ENCODE measurements around the gene MMP8. TPM values are rescaled to one million over a fixed set of nuclear protein-coding genes. Genes with fewer than 3 reads are reported as not detected.

Gene MMP8
- total RNA-seq, 1 experiment from 2014 or later, result not detected

GRCh38 chr11:102676084-102676483, 48.7 kb downstream of the MMP8 start (continued):
- TF ChIP-seq ATF3 (IDR thresholded peaks at IDR 0.05) (no peak), ZNF274 (IDR thresholded peaks at IDR 0.05; ENCODE audit: low read depth, low read length) (no peak), SIN3A (IDR thresholded peaks at IDR 0.05; ENCODE audit: low read depth) (no peak), FOSL1 (IDR thresholded peaks at IDR 0.05; ENCODE audit: low read depth) (no peak), EZH2 (IDR thresholded peaks at IDR 0.05) (no peak)

DNA sequence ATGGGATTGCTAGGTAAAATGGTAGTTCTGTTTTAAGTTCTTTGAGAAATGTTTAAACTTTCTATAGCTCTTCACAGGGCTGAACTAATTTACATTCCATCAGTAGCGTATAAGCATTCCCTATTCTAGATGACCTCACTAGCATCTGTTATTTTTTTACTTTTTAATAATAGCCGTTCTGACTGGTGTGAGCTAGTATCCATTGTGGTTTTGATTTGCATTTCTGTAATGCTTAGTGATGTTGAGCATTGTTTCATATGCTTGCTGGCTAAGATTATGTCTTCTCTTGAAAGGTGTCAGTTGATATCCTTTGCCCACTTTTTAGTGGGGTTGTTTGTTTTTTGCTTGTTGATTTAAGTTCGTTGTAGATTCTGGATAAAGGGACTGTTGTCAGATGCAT, 55.1 kb downstream of the MMP8 start:
- H3K4me2 ChIP-seq (ENCODE audit: low read length), result no peak overlapping the region
- DNase-seq (ENCODE audit: low read depth, low spot score), result no peak
- no peaks in the 10 kb centered on the region for H3K9me3 ChIP-seq (ENCODE audit: control insufficient read depth in 1 of 2, insufficient read depth in 1 of 2, low read depth in 1 of 2, low read length in 2 of 2)
- no peaks in the 10 kb centered on the region for H3K27me3 ChIP-seq (ENCODE audit: insufficient read depth, low read length)
- peaks cover 0 to 6% of the 10 kb centered on the region in 2 experiments; a peak in 1 of 4 replicates for H3K4me1 ChIP-seq (ENCODE audit: control insufficient read depth in 1 of 2, insufficient read depth in 2 of 2, low read length in 2 of 2)
- H3K36me3 ChIP-seq (ENCODE audit: control insufficient read depth in 1 of 2, insufficient read depth in 2 of 2, low read length in 2 of 2), result no peaks in the 10 kb centered on the region
- H3K9me2 ChIP-seq (ENCODE audit: insufficient read depth), result no peaks in the 10 kb centered on the region
- ChIA-PET POLR2A (no interaction called here), CTCF (no interaction called here), RAD21 (ENCODE audit: low non-redundant PET in 1 of 2, low total read pairs in 2 of 2, uncharacterized antibody in 2 of 2, unreplicated experiment in 2 of 2) (no interaction called here)
- ATAC-seq, result no peak
- no peak overlapping the region for H3K4me3 ChIP-seq (replicated peaks in 1 of 2; ENCODE audit: low read depth in 1 of 2, low read length in 2 of 2)
- no peak overlapping the region for H2AFZ ChIP-seq (ENCODE audit: low read depth, low read length, poor library complexity, severe bottlenecking)
- no peaks in the 10 kb centered on the region for H4K20me1 ChIP-seq (ENCODE audit: insufficient read depth)
- no TSS peak for BruUV-seq (replicated peaks)
- no peak overlapping the region for H3K9ac ChIP-seq (ENCODE audit: low read length)
- no peak for TF ChIP-seq ZNF274 (IDR thresholded peaks at IDR 0.05; ENCODE audit: low read depth, low read length)
- no peak for TF ChIP-seq POLR2A (IDR thresholded peaks at IDR 0.05; ENCODE audit: borderline replicate concordance, extremely low read depth, insufficient read depth, insufficient read length)
- no peak for TF ChIP-seq TCF7L2 (IDR thresholded peaks at IDR 0.05; ENCODE audit: borderline replicate concordance, extremely low read depth, insufficient read depth, insufficient read length)
- TF ChIP-seq FOSL1 (IDR thresholded peaks at IDR 0.05; ENCODE audit: low read depth), result no peak
- no peaks in the 10 kb centered on the region for H3K79me2 ChIP-seq (ENCODE audit: insufficient read depth, low read length)
- intact Hi-C loops (cut with micrococcal nuclease), result loop anchor here (5.0 kb wide), 2 partner anchors 327 to 807 kb away; no protein-coding TSS in a partner anchor
- H3K27ac ChIP-seq (ENCODE audit: low read depth, low read length), result no peak overlapping the region

All from HCT116 (cell line).